Transverse colon (tissue), 4 donors: ENCODE results near the gene UGT8.

Experiments used
- CTCF ChIP-seq, 5 experiments: fragments of 200-600 bp in 3 of 5; fragments of 450-650 bp in 2 of 5; sonication (generic) in 3 of 5; IDR thresholded peaks; 1 replicate in 2 of 5; 2 replicates in 3 of 5; pipeline ENCODE4 v1.5.1; 2016 to 2017; ENCODE audit warnings: antibody characterized with exemption in 5 of 5, inconsistent platforms in 3 of 5, mild to moderate bottlenecking in 2 of 5, moderate library complexity in 1 of 5
- POLR2A ChIP-seq: fragments of 450-650 bp; IDR thresholded peaks from one replicate; pipeline ENCODE4 v1.6.1; 2016; ENCODE audit warnings: antibody characterized with exemption, mild to moderate bottlenecking, moderate library complexity
- POLR2AphosphoS5 ChIP-seq, 3 donors: sonication (generic); formaldehyde crosslinking; IDR thresholded peaks; one replicate each; pipeline ENCODE4 v1.6.1; 2016; ENCODE audit warnings: antibody characterized with exemption in 3 of 3

GRCh38 chr4:114577386-114577785, 21.2 kb upstream of the UGT8 start:
- TF ChIP-seq CTCF (IDR thresholded peaks at IDR 0.05): no peak
- TF ChIP-seq POLR2A: no peak
- no peak for TF ChIP-seq POLR2AphosphoS5 (IDR thresholded peaks at IDR 0.05)
